Prostate gland (tissue), 2 donors: ENCODE data around the gene SPATA12.

Experiments used
- POLR2A ChIP-seq: fragments of 450-650 bp; IDR thresholded peaks from one replicate; pipeline ENCODE4 v1.6.1; 2016; ENCODE audit warnings: antibody characterized with exemption, mild to moderate bottlenecking
- TF ChIP-seq, protein P1 (sequence below), 4 experiments: fragments of 200-600 bp in 2 of 4; fragments of 450-650 bp in 2 of 4; sonication (generic) in 2 of 4; IDR thresholded peaks; 1 replicate in 3 of 4; 2 replicates in 1 of 4; pipeline ENCODE4 v1.5.1; 2016 to 2019; ENCODE audit warnings: antibody characterized with exemption in 4 of 4, mild to moderate bottlenecking in 2 of 4, moderate library complexity in 2 of 4

DNA sequence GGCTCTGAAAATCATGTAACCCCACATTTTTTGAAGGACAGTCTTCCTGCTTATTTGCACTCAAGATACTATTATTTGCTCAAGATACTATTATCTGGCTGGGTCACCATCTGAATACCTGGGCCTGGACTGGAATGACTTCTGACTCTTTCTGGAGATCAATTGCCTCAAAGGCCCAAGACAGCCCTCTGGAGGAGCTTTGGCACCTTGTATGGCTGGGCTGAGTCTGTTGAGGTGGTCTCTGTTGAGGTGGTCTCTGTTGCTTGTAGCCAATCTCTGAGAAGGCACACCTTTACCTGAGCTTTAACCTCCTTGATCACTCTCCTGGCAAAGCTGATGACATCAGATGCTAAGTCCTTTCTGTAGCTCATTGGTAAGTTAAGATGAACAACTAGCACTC is 33.0 kb downstream of the SPATA12 start:
- TF ChIP-seq POLR2A, result no peak
- TF ChIP-seq, protein P1, sequence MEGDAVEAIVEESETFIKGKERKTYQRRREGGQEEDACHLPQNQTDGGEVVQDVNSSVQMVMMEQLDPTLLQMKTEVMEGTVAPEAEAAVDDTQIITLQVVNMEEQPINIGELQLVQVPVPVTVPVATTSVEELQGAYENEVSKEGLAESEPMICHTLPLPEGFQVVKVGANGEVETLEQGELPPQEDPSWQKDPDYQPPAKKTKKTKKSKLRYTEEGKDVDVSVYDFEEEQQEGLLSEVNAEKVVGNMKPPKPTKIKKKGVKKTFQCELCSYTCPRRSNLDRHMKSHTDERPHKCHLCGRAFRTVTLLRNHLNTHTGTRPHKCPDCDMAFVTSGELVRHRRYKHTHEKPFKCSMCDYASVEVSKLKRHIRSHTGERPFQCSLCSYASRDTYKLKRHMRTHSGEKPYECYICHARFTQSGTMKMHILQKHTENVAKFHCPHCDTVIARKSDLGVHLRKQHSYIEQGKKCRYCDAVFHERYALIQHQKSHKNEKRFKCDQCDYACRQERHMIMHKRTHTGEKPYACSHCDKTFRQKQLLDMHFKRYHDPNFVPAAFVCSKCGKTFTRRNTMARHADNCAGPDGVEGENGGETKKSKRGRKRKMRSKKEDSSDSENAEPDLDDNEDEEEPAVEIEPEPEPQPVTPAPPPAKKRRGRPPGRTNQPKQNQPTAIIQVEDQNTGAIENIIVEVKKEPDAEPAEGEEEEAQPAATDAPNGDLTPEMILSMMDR (IDR thresholded peaks at IDR 0.05), result no peak
